NCI-H2081 treated with DMSO at 0.1 percent for 48 hours (cell line): ENCODE measurements around the gene CD300A.

Experiments
- DNase-seq: peaks from one replicate; lab custom pipeline; 2025; lab: John Stamatoyannopoulos, UW

The CD300A gene

DNA sequence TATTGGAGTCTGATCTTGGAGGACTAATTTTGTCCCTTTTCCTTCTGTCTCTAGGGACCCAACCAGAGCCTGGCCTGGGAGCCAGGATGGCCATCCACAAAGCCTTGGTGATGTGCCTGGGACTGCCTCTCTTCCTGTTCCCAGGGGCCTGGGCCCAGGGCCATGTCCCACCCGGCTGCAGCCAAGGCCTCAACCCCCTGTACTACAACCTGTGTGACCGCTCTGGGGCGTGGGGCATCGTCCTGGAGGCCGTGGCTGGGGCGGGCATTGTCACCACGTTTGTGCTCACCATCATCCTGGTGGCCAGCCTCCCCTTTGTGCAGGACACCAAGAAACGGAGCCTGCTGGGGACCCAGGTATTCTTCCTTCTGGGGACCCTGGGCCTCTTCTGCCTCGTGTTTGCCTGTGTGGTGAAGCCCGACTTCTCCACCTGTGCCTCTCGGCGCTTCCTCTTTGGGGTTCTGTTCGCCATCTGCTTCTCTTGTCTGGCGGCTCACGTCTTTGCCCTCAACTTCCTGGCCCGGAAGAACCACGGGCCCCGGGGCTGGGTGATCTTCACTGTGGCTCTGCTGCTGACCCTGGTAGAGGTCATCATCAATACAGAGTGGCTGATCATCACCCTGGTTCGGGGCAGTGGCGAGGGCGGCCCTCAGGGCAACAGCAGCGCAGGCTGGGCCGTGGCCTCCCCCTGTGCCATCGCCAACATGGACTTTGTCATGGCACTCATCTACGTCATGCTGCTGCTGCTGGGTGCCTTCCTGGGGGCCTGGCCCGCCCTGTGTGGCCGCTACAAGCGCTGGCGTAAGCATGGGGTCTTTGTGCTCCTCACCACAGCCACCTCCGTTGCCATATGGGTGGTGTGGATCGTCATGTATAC lies 26.5 kb upstream of the CD300A start:
- DNase-seq = no peak

DNA sequence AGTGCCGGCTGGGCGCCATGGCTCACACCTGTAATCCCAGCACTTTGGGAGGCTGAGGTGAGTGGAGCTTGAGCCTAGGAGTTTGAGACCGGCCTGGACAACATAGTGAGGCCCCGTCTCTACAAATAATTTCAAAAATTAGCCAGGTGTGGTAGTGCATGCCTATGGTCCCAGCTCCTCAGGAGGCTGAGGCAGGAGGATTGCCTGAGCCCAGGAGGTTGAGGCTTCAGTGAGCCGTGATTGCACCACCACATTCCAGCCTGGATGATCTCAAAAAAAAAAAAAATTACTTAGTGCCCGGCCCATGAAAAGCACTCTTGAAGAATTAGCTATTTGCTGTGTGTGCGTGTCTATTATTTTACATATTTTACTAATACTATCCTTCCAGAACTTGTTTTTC lies 24.9 kb upstream of the CD300A start:
- DNase-seq = no peak

DNA sequence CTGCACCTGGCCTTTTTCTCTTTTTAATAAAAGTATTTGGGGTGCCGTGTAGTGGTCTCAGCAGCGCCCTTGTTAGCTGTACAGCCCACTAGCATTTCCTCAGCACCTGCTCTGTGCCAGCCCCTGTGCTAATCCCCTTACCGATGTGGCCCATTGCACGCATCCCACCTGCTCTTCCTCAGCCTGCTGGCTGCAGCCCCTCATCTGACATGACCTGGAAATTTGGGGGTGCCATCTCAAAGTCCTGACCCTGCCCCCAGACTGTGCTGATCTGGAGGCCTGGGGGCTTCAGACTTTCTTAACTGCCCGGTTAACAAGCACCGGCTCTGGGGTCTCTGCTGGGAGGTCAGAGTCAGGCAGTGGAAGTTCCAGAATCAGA lies 24.2 kb upstream of the CD300A start:
- DNase-seq = no peak

DNA sequence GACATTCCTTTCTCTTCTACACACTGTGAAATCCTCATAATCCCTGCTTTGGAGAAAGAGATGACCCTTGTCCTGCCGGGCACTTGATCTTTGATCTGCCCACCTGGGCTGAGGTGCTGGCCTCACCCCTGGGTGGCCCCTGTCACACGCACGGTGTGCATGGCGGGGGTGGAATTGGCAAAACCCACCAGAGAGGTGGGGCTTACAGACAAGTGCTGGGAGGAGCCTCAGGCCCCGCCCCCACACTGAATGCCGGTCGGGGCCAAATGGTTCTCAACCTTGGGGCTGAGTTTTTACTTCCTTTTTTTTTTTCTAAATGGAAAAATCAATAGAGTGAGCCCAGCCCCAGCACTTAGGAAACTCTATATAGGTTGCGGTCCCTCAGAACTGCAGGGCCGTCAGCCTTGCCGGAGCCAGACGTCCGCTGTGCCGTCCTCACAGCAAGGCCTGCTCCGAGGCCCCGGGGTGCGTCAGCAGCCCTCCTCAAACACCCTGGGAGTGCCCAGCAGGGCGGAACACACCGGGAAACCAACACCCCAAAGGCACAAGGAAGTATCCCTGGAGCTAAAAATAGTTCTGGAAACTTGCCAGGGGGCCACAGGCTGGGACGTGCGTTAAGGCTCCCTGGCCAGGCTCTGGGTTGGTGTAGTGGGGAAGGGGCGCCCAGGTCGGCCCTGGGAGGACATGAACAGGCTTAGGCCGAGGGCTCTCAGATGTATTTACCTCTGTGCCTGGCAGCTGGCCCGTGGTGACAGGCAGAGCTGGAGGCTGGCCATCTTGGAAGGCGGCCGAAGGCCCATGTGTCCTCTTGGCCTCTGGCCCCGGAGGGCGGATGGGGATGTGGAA lies 23.5 kb upstream of the CD300A start:
- DNase-seq = no peak

DNA sequence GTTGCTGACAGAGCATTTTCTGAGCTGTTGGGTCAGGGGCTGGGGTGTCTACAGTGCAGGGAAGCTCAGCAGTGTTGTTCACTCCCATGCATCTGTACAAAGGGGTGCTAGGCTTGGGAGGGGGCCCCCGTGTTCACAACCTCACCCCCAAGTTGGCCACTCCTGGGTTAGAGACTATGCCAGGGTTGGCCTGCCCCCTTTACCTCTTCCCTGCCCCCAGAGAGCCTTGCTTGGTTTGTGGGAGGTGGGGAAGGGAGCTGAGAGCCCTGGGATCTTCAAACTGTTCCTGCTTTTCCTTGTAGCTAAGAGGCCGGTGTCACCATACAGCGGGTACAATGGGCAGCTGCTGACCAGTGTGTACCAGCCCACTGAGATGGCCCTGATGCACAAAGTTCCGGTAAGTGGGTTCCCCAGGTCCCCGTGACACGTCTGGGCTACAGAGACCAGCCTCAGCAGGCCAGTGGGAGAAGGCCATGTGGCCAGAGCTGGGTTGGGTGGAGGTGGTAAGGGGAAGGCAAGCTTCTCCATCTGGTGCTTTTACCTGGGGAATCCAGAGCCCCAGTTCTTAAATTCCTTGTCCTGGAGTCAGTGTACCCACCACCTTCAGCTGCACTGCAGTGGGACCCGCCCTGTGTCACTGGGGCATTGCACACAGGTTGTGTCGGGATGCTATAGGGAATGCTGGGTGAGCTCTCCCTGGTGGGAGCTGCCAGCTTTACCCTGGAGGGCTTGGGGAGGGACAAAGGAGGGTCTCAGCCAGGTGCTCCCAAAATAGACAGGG lies 22.7 kb upstream of the CD300A start:
- DNase-seq = no peak

DNA sequence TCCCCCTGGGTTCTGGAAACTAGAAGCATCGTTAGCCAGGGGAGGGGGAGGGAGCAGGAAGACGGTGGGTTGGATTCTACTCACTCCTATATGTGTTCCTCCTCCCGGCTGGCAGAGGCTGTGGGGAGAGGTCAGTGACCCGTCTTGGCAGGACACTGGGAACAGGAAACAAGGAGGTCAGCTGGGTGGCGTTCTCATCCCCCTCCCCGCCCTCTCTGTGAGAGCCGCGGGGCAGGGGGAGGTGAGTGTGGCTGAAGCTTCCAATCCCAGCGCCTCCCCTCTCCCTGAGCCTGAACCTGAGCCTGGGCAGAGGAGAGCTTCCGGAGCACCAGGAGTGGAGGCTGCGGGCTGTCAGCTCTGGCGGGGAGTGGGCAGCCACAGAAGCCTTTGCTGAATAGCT lies 22.0 kb upstream of the CD300A start:
- no peak for DNase-seq

DNA sequence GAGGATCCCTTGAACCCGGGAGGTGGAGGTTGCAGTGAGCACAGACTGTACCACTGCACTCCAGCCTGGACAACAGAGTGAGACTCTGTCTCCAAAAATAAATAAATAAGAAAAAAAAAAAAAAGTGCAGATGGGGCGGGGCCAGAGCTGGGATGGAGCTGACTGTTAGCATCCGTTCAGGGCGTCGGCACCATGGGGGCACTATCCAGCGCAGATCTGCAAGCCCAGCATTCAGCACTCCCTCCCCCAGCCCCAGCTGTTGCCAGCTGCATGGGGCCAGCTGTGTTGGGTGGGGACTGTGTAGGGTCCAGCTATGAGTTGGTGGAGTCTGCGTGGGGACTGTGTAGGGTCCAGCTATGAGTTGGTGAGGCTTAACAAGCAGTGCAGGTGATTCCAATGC lies 21.3 kb upstream of the CD300A start:
- DNase-seq = no peak

DNA sequence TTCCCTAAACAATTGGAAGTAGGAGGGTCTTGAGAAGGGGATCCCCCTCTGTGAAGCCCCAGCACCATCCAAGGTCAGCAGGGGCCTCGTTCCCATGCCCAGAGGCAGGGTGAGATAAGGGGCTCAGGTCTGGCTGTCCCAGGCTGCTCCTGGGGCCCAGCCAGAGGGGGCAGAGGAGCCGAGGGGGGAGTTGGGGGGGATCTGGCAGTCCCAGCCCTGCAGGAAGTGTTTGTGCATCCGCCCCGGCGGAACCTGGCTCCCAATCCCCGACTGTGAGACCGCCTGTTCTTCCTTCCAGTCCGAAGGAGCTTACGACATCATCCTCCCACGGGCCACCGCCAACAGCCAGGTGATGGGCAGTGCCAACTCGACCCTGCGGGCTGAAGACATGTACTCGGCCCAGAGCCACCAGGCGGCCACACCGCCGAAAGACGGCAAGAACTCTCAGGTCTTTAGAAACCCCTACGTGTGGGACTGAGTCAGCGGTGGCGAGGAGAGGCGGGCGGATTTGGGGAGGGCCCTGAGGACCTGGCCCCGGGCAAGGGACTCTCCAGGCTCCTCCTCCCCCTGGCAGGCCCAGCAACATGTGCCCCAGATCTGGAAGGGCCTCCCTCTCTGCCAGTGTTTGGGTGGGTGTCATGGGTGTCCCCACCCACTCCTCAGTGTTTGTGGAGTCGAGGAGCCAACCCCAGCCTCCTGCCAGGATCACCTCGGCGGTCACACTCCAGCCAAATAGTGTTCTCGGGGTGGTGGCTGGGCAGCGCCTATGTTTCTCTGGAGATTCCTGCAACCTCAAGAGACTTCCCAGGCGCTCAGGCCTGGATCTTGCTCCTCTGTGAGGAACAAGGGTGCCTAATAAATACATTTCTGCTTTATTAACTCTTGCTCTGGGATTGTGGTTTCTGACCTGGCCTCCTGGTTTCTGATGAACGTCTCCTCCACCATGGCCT lies 19.6 kb upstream of the CD300A start:
- no peak for DNase-seq

DNA sequence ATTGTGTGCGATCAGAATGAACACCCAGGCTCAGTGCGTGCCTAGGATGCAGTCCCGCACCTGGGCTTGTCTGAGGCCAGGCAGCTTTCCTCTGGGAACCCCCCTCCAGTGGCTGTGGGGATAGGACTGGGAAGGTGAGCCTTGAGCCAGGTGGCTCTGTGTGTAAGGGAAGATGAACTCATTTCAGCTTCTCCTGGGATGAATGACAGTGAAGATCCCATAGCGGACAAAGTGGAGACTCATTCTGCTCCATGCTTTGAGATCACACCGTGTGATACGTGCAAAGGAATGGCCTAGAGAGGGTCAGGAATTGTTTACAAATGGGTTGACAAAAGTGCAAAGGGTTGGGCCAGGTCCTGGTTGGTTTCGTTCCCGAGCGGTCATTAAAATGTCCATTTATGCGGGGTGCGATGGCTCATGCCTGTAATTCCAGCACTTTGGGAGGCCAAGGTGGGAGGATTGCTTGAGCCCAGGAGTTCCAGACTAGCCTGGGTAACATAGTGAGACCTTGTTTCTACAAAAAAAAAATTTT lies 18.7 kb upstream of the CD300A start:
- DNase-seq = no peak

DNA sequence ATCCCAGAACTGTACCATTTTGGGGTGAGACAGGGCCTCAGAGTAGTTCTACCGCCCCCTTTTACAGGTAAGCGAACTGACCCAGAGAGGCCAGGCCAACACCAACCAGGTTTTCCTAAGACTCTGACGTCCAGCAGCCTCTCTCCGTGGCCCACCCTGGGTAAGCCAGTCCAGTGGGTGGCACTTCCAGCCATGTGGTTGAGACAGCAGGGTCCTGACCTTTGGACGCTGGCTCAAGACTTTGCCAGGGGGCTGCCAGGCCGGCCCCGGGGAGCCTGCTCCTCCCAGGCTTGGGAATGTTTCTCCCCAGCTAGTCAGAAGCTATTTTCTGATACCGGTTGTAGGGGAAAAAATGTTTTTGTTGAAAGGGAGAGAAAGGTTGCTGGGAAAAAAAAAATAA lies 17.7 kb upstream of the CD300A start:
- DNase-seq = no peak

DNA sequence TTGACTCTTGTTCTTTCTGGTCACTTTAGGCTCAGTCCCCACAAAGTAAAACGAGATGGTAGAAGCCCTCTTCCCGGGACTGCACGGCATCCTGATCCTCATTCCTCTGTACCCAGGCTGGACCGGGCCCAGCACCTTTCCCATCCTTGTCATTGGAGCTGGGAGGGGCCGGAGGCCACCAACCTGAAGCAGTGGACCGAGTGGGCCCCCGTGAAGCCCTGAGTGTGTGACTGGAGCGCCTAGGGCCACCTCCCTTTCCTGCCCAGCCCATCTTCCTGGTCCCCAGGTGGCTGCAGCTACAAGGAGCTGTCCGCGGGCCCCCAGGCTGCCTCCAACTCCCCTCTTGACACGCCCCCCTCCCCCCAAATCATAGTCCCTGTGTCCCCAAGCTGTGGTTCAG lies 17.1 kb upstream of the CD300A start:
- DNase-seq = no peak

DNA sequence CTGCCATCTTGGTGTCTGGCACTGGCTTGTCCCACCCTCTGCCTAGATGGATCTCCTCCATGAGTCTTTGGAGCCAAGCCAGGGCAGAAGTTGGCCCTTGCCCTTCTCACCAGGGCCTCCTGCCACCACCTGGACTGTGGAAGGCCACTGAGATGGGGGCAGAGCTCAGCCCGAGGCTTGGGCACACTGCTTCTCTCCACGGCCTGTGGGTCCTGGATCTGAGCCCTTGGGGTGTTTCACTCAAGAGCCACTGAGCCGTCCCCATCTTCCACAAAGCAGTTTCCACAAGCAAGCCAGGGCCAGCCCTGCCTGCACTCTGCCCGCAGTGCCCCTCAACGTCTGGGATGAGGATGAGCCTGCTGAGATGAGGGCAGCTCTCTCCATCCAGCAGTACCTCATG lies 16.7 kb upstream of the CD300A start:
- DNase-seq = no peak

DNA sequence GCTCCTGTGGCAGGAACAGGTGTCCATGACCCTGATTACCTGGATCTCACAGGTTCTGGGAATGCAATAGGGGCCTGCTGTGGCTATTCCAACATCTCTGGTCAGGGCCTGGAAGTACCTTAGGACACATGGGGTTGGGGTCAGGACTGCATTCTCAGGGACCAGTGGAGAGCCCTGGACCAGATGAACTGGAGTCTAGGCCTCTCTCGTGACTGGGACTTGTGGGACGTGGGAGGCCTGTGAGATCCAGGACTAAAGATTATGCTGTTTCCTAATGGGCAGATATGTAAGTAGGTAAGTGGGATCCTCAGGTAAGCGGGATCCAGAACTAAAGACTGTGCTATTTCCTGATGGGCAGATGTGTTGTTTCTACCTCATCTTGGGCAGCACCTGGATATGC lies 16.2 kb upstream of the CD300A start:
- DNase-seq = no peak

DNA sequence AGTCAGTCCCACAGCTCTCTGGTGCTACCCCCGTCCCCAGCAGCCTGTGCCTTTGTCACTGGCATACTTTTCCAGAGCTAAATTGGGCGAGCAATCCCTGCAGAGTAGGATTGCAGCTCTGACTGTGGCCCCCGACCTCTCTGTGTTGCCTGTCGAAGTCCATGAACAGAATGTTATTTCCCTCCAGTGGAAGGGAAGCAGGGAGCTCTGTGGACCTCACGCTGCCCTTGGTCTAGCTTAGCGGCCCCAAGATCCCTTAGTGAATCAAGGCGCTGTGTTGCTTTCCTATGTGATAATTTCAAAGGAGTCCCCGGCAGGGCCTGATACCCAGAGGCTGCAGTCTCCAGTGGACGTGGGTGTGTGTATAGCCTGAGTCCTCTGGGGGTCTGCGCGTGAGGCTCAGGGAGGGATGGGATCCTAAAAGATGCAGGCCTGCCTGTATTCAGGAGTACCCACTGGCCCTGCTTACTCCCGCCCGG lies 15.5 kb upstream of the CD300A start:
- no peak for DNase-seq

DNA sequence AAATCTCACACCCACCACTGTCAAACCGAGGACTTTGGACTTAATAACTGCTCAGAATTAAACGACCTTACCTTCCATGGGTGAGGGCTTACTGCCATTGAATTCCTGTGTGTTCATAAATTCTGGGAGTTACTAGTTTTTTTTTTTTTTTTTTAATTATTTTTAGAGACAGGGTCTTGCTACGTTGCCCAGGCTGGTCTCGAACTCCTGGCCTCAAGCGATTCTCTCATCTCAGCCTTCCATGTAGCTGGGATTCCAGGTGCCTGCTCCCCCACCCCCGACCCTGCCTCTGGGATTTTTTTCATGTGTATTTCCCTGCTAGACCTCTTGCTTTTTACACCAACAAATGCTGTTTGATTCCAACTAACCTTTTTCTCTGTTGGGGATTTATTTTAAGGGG lies 14.9 kb upstream of the CD300A start:
- DNase-seq = no peak

DNA sequence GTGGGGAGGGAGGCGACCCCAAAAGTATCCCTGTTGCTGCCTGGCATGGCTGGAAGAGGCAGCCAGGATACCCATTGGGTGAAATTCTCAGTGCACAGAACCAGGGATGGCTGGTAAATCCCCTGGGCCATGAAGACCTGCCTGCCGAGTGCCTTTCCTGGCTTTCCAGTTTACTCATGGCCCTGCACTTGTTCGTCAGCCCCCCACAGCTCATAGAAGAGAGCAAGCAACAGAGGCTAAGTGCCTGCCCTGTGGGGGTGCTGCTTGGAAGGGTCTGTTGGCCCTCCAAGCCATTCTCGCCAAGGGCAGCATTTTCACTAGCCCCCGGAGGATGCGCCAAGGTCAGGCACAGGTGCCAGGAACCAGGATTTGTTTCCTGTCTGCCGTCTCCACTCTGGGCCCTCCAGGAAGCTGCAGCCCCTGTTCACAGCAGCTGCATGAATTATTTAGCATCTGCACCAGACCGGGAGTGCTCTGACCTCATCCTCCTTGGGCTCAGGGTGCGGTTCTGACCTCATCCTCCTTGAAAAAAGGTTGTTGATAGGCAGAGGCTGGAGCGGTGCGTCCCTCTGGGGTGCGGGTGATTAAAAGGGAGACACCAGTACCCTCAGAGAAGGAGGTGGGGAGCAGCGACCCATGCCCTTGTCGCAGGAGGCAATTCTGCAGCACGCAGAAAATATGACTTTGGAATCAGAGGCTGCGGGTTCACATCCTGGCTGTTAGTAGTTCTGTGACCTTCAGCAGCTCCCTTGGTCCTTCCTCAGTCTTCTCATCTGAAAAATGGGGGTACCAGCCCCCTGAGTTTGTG lies 14.2 kb upstream of the CD300A start:
- no peak for DNase-seq

DNA sequence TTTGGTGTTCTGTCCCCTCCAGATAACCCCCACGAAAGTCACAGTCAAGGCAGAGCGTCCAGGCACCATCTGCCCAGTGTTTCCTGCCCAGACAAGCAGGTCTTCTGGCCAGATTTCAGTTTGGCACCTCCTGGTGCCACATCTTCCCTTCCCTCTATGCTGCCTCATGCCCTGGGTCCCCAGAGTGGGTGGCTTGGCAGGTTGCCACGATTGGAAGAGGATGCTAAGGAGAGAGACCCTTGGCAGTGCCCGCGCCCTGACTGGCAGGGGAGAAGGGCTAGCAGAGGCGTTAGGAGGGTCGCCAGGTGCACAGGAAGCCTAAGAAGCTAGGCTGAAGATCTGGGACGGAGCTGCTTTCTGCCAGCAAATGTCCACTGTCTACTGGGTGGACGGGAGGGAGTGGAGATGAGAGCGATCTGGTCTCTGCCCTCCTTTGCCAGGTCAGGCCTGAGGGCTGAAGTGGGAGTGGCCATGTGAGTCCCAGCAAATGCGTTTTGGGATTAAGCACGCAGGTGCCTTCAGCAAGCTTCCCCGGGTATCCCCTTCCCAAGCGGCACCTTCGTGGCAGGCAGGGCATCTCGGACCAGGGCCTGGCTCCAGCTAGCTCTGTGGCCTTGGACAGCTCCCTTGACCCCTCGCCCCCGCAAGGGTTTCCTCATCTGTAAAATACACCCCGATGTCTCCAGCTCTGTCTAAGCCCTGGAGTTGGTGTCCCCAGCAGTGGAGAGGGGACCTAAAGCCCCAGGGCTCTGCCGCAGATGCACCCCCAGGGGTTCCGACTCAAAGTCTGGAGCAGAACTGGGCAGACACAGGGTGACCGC lies 13.4 kb upstream of the CD300A start:
- DNase-seq = no peak

DNA sequence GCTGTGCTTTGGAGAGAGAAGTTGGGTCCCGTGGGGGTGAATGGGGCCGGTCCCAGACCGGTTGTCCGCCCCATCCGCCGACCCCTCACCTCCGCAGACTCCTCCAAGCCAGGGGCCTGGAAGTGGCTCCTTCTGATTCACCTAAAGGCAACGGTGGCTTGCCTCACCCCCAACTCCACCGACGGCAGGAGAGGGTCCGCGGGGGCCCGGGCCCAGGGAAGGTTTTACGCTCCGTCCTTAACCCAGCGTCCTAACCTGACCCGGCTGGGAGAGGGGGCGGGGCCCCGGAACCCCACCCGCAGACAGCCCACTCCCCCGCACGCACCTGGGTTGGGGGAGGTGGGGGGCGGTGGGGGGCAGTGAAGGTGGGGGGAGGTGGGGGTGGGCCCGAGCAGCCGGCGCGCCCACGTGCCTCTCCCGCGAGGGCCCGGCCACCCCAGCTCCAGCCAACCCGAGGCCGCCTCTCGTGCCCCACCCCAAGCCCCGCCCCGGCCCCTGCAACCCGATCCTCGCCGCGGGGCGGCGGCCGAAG lies 12.7 kb upstream of the CD300A start:
- peak; percentile 39 for DNase-seq
